SU-DHL-6 (cell line): ENCODE measurements around the gene TLCD4.

Experiments
- H2AFZ ChIP-seq: fragments of 200-600 bp; sonication (generic); 2 replicates; pipeline ENCODE4 v1.6.1; 2014; ENCODE audit warnings: low read depth, mild to moderate bottlenecking, moderate library complexity, mixed read lengths, antibody characterized with exemption, low read length; ENCODE audit not compliant: severe bottlenecking
- H3F3A ChIP-seq: fragments of 200-600 bp; shearing (Covaris generic); 2 replicates; pipeline ENCODE4 v1.6.0; 2016; ENCODE audit warnings: antibody characterized with exemption, mild to moderate bottlenecking; ENCODE audit not compliant: insufficient read depth
- H3K27ac ChIP-seq: fragments of 200-600 bp; sonication (generic); 2 replicates; pipeline ENCODE4 v1.5.1; 2016; ENCODE audit warnings: low read depth, mild to moderate bottlenecking, low read length, moderate library complexity, mixed read lengths
- H3K27me3 ChIP-seq: fragments of 200-600 bp; sonication (generic), shearing (Covaris generic); 2 replicates; pipeline ENCODE4 v1.6.0; 2014; ENCODE audit warnings: mild to moderate bottlenecking, low read length
- H3K36me3 ChIP-seq: fragments of 200-600 bp; sonication (generic); 2 replicates; pipeline ENCODE4 v1.6.1; 2014; ENCODE audit warnings: mild to moderate bottlenecking, low read length, mixed read lengths
- H3K4me2 ChIP-seq: fragments of 300-600, 200-600 bp; shearing (Covaris generic), sonication (generic); 2 replicates; pipeline ENCODE4 v1.6.0; 2014; ENCODE audit warnings: low read length, low read depth, mild to moderate bottlenecking; ENCODE audit not compliant: poor library complexity, severe bottlenecking
- H3K4me3 ChIP-seq: fragments of 200-600 bp; sonication (generic); 2 replicates; pipeline ENCODE4 v1.5.1; 2014; ENCODE audit warnings: antibody characterized with exemption, low read length, mild to moderate bottlenecking, mixed read lengths; ENCODE audit not compliant: insufficient read depth, poor library complexity, severe bottlenecking
- H3K79me2 ChIP-seq: fragments of 200-600 bp; sonication (generic); 2 replicates; pipeline ENCODE4 v1.6.1; 2014; ENCODE audit warnings: mild to moderate bottlenecking, low read length, moderate library complexity; ENCODE audit not compliant: insufficient read depth
- H3K9ac ChIP-seq: fragments of 200-600 bp; sonication (generic); 2 replicates; pipeline ENCODE4 v1.7.0; 2014; ENCODE audit warnings: mild to moderate bottlenecking, low read length
- H3K9me2 ChIP-seq: fragments of 200-600 bp; sonication (generic); replicated peaks from 2 replicates; pipeline ENCODE4 v1.6.1; 2014; ENCODE audit warnings: low read length; ENCODE audit not compliant: insufficient read depth
- H3K9me3 ChIP-seq: fragments of 200-600 bp; sonication (generic); 2 replicates; pipeline ENCODE4 v1.6.1; 2014; ENCODE audit warnings: low read length, mixed read lengths; ENCODE audit not compliant: insufficient read depth
- H4K20me1 ChIP-seq: fragments of 200-600 bp; sonication (generic); 2 replicates; pipeline ENCODE4 v1.6.1; 2014; ENCODE audit warnings: low read depth, mild to moderate bottlenecking, antibody characterized with exemption, low read length, moderate library complexity, mixed read lengths
- EZH2phosphoT487 ChIP-seq: fragments of 200-600 bp; sonication (generic), shearing (Covaris generic); conservative IDR thresholded peaks from 2 replicates; pipeline ENCODE4 v1.6.1; 2018; ENCODE audit warnings: mild to moderate bottlenecking, antibody characterized with exemption, low read length, moderate library complexity, mixed read lengths
- TF ChIP-seq, protein P1 (sequence below): fragments of 200-600 bp; sonication (generic); IDR thresholded peaks from one replicate; pipeline ENCODE4 v1.5.1; 2017; ENCODE audit warnings: antibody characterized with exemption, mild to moderate bottlenecking, low read length, moderate library complexity; ENCODE audit not compliant: insufficient read depth, poor library complexity, severe bottlenecking

Gene TLCD4

GRCh38 chr1:95117207-95118066 is at the start of gene TLCD4:
Gene TLCD4 (plus strand): TSS chr1:95117355. CDS start chr1:95143902, 26,547 bp downstream.
- H3K27ac ChIP-seq, result no peak within 1 kb of the TSS

DNA sequence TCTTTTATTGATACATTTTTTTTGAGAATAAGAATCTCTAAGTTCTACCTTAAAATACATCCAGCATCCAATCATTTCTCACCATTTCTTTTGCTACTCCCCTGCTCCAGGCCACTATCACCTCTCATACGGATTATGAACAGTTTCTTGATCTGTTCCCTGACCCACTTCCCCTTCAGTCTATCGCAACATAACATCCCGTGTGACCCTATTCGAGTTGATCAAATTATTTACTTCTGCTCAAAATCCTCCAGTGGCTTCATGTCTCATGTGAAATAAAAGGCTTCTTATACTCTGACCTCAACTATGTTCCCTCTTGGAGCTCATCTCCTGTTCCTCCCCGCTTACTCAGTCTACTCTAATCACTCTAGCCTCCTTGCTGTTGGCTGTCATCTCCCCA is 49.6 kb upstream of the TLCD4 start:
- Histone ChIP-seq H3F3A (no peaks in the 10 kb centered on the region), H3K4me3 (no peak overlapping the region), H3K79me2 (no peaks in the 10 kb centered on the region; the same call in 1 of the 2 replicates), H3K27ac (no peak overlapping the region), H2AFZ (no peak overlapping the region), H3K9me3 (no peaks in the 10 kb centered on the region), H4K20me1 (no peaks in the 10 kb centered on the region), H3K4me2 (no peak overlapping the region), H3K9me2 (no peaks in the 10 kb centered on the region), H3K9ac (no peak overlapping the region), H3K27me3 (no peaks in the 10 kb centered on the region), H3K36me3 (no peaks in the 10 kb centered on the region)
- no peak for TF ChIP-seq EZH2phosphoT487
- TF ChIP-seq, protein P1, sequence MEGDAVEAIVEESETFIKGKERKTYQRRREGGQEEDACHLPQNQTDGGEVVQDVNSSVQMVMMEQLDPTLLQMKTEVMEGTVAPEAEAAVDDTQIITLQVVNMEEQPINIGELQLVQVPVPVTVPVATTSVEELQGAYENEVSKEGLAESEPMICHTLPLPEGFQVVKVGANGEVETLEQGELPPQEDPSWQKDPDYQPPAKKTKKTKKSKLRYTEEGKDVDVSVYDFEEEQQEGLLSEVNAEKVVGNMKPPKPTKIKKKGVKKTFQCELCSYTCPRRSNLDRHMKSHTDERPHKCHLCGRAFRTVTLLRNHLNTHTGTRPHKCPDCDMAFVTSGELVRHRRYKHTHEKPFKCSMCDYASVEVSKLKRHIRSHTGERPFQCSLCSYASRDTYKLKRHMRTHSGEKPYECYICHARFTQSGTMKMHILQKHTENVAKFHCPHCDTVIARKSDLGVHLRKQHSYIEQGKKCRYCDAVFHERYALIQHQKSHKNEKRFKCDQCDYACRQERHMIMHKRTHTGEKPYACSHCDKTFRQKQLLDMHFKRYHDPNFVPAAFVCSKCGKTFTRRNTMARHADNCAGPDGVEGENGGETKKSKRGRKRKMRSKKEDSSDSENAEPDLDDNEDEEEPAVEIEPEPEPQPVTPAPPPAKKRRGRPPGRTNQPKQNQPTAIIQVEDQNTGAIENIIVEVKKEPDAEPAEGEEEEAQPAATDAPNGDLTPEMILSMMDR, result no peak

More at GRCh38 chr1:95117207-95118066, at the start of gene TLCD4:
- no peaks in the 10 kb centered on the region for H3F3A ChIP-seq
- no peaks in the 10 kb centered on the region for H3K36me3 ChIP-seq
- TF ChIP-seq, protein P1, result no peak
- no peak for TF ChIP-seq EZH2phosphoT487
- no peaks in the 10 kb centered on the region for H3K9me3 ChIP-seq
- H2AFZ ChIP-seq, result peak within 1 kb of the TSS; percentile 93
- no peaks in the 10 kb centered on the region for H4K20me1 ChIP-seq
- peak within 1 kb of the TSS; percentile 62 for H3K4me3 ChIP-seq
- H3K27me3 ChIP-seq, result no peaks in the 10 kb centered on the region
- no peaks in the 10 kb centered on the region for H3K9me2 ChIP-seq
- peak within 1 kb of the TSS; percentile 55 for H3K9ac ChIP-seq
- H3K4me2 ChIP-seq, result peak within 1 kb of the TSS; percentile 87
- H3K79me2 ChIP-seq, result no peaks in the 10 kb centered on the region

DNA sequence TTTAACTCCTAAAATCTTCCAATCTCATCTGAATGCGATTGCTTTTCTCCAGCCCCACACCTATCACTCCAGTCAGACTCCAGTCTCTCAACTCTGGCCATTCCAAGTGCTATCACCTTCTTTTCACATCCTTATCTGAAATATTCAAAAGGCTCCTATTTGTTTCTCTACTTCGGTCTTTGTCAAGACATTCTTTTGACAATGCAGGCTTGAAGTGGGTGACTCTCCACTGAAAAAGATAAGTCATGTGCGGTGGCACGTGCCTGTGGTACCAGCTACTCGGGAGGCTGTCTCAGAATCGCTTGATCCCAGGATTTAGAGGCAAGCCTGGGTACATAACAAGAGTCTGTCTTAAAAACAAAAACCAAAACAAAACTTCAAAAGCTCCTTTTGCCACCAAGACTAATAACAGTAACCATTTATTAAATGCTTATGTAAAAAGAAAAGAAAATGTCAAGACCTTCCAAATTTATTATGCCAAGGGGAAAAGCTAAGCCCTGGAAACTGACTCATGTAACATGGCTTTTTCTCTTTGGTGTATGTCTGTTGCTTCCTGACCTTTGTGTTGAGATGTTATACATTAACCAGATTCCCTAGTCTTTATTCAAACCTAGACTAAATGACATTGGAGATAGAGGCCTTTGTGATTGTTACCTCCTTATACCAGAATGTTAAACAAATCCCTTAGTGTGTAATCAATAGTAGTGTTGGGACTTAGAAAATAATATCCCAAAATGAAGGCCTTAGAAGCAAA is 48.0 kb upstream of the TLCD4 start:
- H3K9me3 ChIP-seq, result no peaks in the 10 kb centered on the region
- no peak overlapping the region for H2AFZ ChIP-seq
- no peaks in the 10 kb centered on the region for H3K9me2 ChIP-seq
- H3F3A ChIP-seq, result no peaks in the 10 kb centered on the region
- H3K9ac ChIP-seq, result no peak overlapping the region
- no peak overlapping the region for H3K4me3 ChIP-seq
- H3K27ac ChIP-seq, result no peak overlapping the region
- H3K36me3 ChIP-seq, result no peaks in the 10 kb centered on the region
- H3K27me3 ChIP-seq, result no peaks in the 10 kb centered on the region
- TF ChIP-seq, protein P1, result no peak
- TF ChIP-seq EZH2phosphoT487, result no peak
- H3K4me2 ChIP-seq, result no peak overlapping the region
- H4K20me1 ChIP-seq, result no peaks in the 10 kb centered on the region
- no peaks in the 10 kb centered on the region; the same call in 1 of the 2 replicates for H3K79me2 ChIP-seq
